ENCODE measurements around the gene PARD6B.

PARD6B gene

GRCh38 chr20:50724112-50724725 is 7.2 kb upstream of the PARD6B start:
- peak; percentile 57 for DNase-seq

GRCh38 chr20:50724851-50725723 is 6.3 kb upstream of the PARD6B start:
- DNase-seq, result peak; percentile 98

GRCh38 chr20:50725724-50726005 is 5.7 kb upstream of the PARD6B start:
- DNase-seq, result no peak

GRCh38 chr20:50726955-50727791 is 4.2 kb upstream of the PARD6B start:
- DNase-seq, result no peak

GRCh38 chr20:50727792-50728485 is 3.4 kb upstream of the PARD6B start:
- peak; percentile 57 for DNase-seq

- DNase-seq, result peak; percentile 90
Observed at GRCh38 chr20:50728486-50728980, 2.8 kb upstream of the PARD6B start.

GRCh38 chr20:50728981-50729874 is 2.2 kb upstream of the PARD6B start:
- no peak for DNase-seq

GRCh38 chr20:50729901-50730764 is 1.2 kb upstream of the PARD6B start:
- DNase-seq, result peak; percentile 57

GRCh38 chr20:50730765-50731054 is 670 bp upstream of the PARD6B start:
- no peak for DNase-seq

GRCh38 chr20:50731930-50732690 is 730 bp downstream of the PARD6B start:
- DNase-seq, result peak; percentile 78

GRCh38 chr20:50733644-50734349 is 2.4 kb downstream of the PARD6B start:
- no peak for DNase-seq

- DNase-seq, result no peak
Observed at GRCh38 chr20:50734730-50735679, 3.6 kb downstream of the PARD6B start.

- DNase-seq, result no peak
Observed at GRCh38 chr20:50735813-50736212, 4.4 kb downstream of the PARD6B start.

- DNase-seq, result peak; percentile 18
Observed at GRCh38 chr20:50737352-50737751, 6.0 kb downstream of the PARD6B start.

GRCh38 chr20:50743087-50743486 is 11.7 kb downstream of the PARD6B start:
- DNase-seq, result no peak

- peak; percentile 75 for DNase-seq
Observed at GRCh38 chr20:50744143-50744792, 12.9 kb downstream of the PARD6B start.

GRCh38 chr20:50745634-50746137 is 14.3 kb downstream of the PARD6B start:
- no peak for DNase-seq
